GM18502 (cell line): ENCODE results near the gene ATP2A2.
"Not testable (repeated sequence)": the region's sequence is repeated elsewhere in the genome, so short reads cannot be mapped to it uniquely, and the experiment has no call there.

ENCODE experiments used
- ATAC-seq: cut with Tn5 transposase; IDR thresholded peaks from one replicate; pipeline ENCODE4 v1.9.1; 2021; ENCODE audit warnings: mild to moderate bottlenecking; ENCODE audit not compliant: unreplicated experiment, poor library complexity

ATP2A2 gene

DNA sequence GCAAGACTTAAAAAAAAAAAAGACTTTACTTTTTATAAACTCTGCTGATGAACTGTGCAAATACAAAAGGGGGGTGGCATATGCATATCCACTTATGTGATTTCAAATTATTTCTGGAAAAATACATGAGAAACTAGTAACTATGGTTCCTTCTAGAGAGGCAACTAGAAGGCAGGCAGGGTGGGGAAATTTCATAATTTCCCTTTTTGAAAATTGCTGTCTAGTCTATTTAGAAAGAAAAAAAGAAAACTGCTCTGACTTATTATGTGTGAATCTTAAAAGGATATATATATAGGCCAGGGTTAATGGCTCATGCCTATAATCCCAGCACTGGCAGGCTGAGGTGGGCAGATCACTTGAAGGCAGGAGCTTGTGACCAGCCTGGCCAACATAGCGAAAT is 80.2 kb downstream of the ATP2A2 start:
- no peak for ATAC-seq

DNA sequence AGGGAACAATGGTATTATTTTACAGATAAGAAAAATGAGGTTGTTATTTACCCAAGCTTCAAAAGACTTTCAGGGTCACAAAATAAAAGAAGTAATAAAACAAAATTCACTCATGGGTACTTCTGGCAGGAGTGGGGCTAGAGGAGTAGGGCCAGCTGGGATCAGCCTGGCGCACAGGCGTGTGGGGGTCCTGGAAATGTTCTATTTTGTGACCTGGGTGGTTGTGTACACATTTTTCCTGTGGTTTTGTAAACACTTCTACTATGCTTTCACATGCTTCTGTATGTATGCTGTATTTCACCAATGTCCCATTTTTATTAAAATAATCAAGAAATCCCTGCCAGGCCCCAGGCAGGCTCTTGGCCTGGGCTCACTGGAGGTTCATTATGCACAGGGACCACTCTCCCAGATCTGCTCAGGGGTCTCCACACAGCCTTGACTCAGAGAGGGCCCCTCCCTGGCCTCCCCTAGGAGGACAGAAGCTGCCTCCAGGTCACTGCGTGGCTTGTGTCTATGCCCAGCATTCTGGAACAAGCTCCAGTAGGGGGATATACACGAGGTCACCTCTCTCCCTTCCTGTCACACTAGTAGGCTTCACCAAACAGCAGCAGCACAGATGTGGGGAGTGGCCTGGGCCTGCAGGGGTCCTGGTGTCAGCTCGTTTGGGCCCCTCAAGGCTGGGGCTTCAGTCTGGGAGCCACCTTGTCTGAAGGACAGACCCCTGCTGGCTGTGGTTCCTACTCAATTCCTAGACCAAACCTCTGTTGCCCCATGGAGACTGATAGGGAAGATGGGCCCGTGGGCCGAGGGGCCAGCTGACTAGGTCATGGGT is 84.7 kb downstream of the ATP2A2 start:
- no peak for ATAC-seq

DNA sequence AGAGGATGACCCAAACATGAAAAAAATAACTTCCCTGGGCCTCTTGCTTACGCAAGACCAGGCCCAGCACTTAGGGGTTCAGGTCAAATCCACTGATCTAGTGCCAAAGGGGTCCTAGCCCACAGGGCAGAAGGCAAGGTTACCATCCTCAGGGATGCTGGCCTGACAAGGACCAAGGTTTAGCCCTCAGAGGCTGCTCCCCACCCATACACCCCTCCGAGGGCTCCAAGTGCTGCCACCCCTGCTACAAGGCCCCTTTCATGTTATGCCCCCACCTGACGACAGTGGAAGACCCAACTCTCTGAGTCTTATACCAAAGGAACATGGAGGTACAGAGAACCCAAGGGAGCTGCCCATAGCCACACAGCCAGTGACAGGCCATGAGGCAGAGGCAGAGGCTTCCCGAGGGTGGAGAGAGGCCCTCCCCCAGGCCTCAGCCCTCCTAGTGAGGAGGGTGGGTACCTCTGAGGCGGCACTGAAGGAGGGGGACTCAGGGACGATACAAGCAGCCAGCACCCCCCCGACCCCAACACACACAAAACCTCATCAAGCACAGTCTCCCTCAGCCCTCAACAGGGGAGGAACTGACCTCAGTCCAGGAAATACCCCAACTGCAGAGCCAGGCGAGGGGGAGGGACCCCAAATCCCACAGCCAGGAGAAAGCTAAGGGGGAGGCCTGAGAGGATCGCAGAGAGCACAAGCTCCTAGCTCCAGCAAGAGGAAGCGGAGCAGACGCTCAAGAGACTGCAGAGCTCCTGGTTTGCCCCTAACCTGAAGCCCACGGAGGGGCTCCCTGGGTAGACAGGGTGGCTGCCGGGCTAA is 85.5 kb downstream of the ATP2A2 start:
- no peak for ATAC-seq

DNA sequence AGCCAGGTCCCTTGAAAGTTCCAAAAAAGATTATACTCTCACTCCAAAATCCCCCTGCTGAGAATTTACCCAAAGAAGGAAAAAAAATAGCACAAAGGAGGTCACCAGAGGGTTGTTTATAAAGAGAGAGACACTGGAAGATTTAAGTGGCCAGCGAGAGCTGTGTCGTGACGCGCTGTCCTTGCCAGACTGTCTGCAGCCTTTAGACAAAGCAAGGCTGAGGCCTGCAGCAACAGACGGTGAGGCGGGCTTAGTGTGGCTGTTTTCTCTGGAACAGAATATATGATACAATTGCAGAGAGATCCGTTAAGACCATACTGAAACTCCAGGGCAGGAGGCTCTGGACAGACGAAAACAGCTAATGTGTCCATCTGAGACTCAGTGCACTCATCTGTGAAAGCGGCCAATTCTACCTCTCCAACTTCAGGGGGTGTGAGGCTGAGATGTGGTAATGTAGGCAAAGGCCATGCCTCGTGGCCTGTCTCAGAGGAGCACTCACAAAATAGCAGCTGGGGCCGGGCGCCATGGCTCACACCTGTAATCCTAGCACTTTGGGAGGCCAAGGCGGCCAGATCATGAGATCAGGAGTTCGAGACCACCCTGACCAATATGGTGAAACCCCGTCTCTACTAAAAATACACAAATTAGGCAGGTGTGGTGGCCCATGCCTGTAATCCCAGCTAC is 86.3 kb downstream of the ATP2A2 start:
- ATAC-seq: no peak

DNA sequence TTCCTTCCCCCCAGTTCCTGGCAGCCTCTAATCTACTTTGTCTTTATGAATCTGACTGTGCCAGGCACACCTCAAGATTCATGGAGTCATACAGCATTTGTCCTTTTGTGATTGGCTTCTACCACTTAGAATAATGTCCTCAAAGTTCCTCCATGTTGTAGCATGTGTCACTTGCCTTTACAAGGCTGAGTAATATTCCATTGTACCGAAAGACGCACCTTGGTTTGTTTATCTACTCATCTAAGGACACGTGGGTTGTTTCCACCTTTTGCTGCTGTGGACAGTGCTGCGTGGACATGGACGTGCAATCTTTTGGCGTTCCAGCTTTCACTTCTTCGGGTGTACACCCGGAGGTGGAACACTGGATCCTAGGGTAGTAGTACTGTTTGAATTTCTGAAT is 88.9 kb downstream of the ATP2A2 start:
- ATAC-seq: no peak

DNA sequence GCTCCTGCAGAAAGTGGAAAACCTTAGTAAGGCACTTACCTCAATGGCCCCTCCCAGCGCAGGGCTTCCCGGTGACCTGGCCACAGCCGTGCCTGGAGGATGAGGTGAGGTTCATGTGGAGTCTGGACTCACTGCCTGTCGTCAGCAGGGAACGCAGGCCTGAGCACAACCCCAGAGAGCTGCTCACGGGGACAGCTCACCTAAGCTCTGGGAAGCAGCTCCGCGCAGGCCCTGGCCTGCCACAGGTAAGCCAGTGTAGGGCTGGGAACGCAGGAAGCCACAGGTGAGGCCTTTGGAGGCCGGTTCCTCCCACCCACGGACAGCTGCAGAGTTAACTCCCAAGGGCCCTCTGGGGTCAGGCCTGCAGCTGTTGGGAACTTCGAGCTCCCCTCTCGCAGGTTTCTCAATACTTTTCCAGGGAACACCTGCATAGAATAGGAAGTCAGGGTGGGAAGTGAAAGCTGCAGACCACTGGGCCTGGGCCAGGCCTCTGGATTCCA is 89.7 kb downstream of the ATP2A2 start:
- ATAC-seq: no peak

DNA sequence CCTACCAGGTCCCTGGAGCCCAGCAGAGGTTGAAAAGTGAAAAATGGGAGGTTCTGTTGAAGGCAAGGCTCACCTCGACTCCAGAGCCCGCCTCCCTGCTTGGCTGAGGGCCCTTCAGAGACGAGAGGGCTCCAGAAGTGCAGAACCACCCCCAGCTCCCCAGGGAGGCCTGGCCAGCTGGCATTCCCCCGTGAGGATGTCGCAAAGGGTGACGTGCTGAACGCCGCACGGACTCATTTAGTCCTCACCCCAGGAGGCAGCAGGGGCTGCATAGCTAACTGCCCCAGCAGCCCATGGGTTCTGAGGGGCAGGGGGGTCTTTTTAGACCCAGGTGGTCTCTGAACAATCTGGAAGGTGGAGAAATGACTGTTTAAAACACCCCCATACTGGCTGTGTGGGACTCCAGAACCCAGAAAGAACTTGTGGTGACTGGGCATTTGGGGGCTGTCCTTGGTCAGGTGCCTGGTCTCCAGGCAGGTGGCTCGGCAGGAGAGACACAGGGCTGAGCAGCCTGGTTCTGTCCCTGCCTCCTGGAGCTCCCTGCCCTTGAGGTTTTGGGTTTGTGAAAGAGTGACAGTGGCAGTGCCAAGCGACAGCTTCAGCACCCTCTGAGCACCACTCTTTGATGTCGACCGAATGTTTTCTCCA is 90.5 kb downstream of the ATP2A2 start:
- ATAC-seq: no peak

DNA sequence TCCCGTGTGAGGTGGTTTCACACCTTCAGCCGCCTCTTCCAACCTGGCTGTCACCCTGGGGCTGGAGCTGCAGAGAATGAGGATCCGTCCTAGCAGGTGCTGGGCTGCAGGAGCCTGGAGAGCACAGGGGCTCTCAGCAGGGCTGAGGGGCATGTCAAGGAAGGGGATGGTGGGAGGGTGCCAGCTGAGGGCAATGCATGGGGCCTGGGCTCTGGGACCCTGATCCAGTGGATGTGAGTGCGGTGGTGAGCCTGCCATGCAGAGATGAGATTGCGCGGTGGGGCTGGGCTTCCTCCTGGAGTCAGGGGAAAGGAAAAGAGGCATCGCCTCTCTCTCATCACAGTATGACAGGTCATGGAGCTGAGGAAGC is 91.0 kb downstream of the ATP2A2 start:
- no peak for ATAC-seq

DNA sequence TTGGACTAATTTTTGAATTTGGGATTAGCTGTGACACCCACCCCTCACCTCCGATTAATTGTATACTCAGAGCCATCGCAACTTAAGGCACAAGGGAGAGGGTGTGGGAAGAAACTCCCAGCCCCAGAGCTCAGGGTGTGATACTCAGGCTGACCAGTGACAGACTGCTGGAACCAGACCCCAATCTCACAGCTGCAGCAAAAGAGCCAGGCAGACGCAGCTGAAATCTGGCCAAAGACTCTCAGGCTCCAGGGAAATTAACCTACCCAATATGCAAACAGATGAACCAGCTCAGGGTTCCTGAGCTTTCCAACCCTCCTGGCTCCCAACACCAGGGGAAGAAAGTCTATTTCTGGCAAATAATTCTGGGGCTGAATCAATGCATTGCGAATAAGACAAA is 92.0 kb downstream of the ATP2A2 start:
- no peak for ATAC-seq

DNA sequence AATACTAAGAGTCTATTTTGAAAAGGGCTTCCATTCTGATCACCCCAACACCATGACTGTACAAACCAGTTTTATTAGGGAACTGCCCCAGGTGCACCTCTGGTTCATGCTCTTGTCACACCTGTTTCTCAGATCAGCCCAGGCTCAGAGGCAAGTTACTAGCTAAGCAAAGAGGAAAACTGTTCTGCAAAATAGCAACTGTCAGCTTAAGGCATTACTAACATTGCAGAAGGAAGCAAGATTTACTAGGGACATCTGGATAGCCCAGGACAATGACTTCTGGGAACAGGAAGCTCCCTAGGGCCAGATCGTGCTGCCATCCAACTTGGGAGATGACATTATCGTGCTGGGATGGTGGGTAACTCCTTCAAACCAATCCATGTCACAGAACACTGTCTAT is 92.4 kb downstream of the ATP2A2 start:
- ATAC-seq: no peak

DNA sequence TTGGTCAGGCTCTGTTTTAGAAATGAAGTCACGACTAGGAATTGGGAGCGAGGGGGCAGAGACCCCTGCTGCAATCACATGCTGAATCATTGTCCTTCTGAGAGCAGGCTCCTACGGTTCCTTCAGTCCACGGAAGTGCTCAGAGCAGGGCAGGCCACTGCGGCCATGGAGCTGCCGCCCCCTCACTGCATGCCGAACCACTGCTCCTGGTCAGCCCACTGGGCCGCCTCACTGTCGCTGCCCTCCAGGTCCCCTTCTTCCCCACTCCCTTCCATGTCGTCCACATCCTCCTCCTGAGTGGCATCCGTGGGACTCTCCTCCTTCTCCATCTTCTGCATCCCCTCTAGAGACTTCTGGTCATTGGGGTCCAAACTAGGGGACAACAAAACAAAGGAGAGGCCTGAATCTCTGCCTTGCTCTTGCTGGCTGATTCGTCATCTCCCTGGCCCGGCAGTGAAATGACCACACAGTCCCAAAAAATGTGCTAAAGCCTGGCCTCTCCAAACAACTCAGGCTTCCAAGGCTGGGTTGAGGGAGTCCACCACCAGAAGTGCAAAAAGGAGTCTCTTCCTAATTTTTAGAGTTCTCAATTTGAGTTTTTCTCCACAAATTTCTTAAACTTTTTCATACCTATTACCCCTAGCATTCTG is 93.0 kb downstream of the ATP2A2 start:
- no peak for ATAC-seq

DNA sequence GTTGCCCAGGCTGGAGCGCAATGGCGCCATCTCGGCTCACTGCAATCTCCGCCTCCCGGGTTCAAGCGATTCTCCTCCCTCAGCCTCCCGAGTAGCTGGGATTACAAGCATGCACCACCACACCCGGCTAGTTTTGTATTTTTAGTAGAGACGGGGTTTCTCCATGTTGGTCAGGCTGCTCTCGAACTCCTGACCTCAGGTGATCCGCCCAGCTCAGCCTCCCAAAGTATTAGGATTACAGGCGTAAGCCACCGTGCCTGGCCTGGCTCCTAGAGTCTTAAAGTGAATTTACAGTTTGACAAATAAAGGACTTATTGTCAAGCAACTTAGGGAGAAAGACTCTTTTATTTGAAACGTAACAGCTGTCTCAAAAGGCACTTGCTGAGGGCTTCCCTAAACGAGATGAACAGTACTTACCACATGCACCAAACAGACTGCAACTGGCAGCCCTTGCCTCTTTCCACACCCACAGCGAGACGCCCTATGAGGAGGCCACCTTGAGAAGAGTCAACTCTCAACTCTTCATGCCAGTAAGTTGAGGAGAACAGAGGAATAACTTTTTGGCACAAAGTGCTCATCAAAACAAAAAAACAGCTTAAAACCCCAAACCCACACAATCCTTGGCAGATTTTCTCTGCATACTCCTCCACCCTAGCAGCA is 97.2 kb downstream of the ATP2A2 start:
- not testable (repeated sequence) for ATAC-seq

DNA sequence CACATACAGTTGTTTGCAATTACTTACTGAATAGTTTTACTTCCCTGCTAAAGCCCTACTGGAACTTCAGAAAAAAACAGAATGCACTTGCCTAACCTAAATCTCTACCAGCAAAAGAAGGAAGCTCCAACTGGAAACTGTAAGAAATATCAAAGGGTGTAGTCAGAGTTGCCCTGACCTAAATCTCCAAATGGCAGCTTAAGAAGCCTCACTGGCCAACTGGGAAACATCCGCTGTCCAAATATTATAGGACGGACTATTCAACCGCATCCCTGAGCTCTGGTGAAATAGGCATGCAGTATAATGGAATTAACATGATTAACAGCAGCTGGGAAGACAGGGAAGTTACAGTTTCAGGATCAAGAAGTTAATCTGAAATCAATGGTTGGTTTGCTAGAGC is 98.2 kb downstream of the ATP2A2 start:
- ATAC-seq: no peak

DNA sequence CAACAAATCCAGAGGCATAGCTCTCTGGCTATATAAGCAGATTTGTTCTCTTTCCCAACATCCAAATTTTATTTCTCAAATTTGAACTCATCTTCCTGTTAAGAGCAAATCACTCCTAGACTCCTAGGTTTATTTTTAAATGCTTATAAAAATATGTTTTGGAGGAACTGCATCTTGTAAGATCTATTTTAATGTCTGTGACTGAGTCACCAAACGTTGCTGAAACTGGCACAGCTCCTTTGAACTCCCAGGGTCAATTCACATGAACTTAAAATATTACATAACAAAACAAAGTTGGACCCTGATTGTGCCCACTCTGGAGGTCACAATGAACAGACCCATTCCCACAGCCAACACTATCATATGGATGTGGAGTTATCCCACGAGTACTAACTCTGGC is 98.6 kb downstream of the ATP2A2 start:
- ATAC-seq: no peak

DNA sequence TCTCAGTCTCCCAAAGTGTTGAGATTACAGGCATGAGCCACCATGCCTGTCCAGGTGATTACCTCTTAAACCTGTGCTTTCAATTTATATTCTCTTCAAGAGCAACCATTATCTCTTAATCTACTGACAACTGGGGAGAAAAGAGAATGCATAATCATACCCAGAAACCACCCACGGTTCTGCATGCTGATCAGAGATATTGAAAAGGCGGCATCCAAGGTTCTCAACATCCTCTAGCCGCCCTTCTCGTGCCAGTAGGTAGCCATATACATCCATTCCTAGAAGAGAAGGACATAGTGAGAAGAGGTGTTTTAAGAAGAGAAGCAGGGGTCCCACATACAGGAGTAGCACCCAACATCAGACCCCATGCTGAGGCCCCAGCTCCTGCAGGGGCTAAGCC is 101.6 kb downstream of the ATP2A2 start:
- ATAC-seq: no peak
